HL-60 (cell line): ENCODE data around the gene JADE2.

ENCODE experiments used
- DNase-seq, 2 experiments: peaks; one replicate each; pipeline ENCODE4 v3.0.0-alpha.2; 2010 to 2020; ENCODE audit warnings: low read depth in 1 of 2, low spot score in 1 of 2
- H3K27ac ChIP-seq: fragments of 250-450 bp; sonication (Bioruptor Pico); replicated peaks from 2 replicates; pipeline ENCODE4 v1.5.1; 2020; ENCODE audit warnings: mild to moderate bottlenecking, moderate library complexity
- H3K27me3 ChIP-seq: fragments of 250-450 bp; sonication (Bioruptor Pico); 2 replicates; pipeline ENCODE4 v1.5.1; 2021; ENCODE audit warnings: mild to moderate bottlenecking, moderate library complexity; ENCODE audit not compliant: insufficient read depth, poor library complexity, severe bottlenecking
- H3K4me3 ChIP-seq: replicated peaks from 2 replicates; pipeline ENCODE4 v1.5.1; 2011; ENCODE audit warnings: mild to moderate bottlenecking, control low read depth, low read length; ENCODE audit not compliant: insufficient read depth
- GABPA ChIP-seq: IDR thresholded peaks from 2 replicates; pipeline ENCODE4 v1.6.1; 2012; ENCODE audit warnings: low read depth
- POLR2AphosphoS5 ChIP-seq: IDR thresholded peaks from 2 replicates; pipeline ENCODE4 v1.6.1; 2012; ENCODE audit warnings: low read depth
- SPI1 ChIP-seq: IDR thresholded peaks from 2 replicates; pipeline ENCODE4 v1.6.1; 2012; ENCODE audit warnings: low read depth, mild to moderate bottlenecking, borderline replicate concordance
- TF ChIP-seq, protein P1 (sequence below): IDR thresholded peaks from 2 replicates; pipeline ENCODE4 v1.6.1; 2012; ENCODE audit warnings: low read depth; ENCODE audit not compliant: insufficient replicate concordance
- TF ChIP-seq, protein P2 (sequence below): IDR thresholded peaks from one replicate; pipeline ENCODE4 v1.5.1; 2011; ENCODE audit warnings: low read length, control low read depth, inconsistent platforms; ENCODE audit not compliant: insufficient read depth

Gene JADE2

DNA sequence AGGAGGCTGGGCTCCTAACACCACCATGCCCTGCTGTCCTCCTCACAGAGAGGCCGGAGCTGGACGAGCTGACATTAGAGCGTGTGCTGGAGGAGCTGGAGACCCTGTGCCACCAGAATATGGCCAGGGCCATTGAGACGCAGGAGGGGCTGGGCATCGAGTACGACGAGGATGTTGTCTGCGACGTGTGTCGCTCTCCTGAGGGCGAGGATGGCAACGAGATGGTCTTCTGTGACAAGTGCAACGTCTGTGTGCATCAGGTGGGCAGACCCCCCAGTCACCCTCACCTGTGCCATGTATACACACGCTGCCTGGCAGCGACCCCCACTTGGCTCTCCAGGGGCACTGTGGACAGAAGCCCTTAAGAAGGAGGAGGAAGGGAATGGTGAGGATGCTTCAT is 35.2 kb downstream of the JADE2 start:
- no peak for DNase-seq
- TF ChIP-seq, protein P1, sequence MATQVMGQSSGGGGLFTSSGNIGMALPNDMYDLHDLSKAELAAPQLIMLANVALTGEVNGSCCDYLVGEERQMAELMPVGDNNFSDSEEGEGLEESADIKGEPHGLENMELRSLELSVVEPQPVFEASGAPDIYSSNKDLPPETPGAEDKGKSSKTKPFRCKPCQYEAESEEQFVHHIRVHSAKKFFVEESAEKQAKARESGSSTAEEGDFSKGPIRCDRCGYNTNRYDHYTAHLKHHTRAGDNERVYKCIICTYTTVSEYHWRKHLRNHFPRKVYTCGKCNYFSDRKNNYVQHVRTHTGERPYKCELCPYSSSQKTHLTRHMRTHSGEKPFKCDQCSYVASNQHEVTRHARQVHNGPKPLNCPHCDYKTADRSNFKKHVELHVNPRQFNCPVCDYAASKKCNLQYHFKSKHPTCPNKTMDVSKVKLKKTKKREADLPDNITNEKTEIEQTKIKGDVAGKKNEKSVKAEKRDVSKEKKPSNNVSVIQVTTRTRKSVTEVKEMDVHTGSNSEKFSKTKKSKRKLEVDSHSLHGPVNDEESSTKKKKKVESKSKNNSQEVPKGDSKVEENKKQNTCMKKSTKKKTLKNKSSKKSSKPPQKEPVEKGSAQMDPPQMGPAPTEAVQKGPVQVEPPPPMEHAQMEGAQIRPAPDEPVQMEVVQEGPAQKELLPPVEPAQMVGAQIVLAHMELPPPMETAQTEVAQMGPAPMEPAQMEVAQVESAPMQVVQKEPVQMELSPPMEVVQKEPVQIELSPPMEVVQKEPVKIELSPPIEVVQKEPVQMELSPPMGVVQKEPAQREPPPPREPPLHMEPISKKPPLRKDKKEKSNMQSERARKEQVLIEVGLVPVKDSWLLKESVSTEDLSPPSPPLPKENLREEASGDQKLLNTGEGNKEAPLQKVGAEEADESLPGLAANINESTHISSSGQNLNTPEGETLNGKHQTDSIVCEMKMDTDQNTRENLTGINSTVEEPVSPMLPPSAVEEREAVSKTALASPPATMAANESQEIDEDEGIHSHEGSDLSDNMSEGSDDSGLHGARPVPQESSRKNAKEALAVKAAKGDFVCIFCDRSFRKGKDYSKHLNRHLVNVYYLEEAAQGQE = no peak
- TF ChIP-seq GABPA (no peak), POLR2AphosphoS5 (no peak), SPI1 (no peak)
- TF ChIP-seq, protein P2, sequence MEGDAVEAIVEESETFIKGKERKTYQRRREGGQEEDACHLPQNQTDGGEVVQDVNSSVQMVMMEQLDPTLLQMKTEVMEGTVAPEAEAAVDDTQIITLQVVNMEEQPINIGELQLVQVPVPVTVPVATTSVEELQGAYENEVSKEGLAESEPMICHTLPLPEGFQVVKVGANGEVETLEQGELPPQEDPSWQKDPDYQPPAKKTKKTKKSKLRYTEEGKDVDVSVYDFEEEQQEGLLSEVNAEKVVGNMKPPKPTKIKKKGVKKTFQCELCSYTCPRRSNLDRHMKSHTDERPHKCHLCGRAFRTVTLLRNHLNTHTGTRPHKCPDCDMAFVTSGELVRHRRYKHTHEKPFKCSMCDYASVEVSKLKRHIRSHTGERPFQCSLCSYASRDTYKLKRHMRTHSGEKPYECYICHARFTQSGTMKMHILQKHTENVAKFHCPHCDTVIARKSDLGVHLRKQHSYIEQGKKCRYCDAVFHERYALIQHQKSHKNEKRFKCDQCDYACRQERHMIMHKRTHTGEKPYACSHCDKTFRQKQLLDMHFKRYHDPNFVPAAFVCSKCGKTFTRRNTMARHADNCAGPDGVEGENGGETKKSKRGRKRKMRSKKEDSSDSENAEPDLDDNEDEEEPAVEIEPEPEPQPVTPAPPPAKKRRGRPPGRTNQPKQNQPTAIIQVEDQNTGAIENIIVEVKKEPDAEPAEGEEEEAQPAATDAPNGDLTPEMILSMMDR = no peak
- no peak overlapping the region for H3K27ac ChIP-seq

DNA sequence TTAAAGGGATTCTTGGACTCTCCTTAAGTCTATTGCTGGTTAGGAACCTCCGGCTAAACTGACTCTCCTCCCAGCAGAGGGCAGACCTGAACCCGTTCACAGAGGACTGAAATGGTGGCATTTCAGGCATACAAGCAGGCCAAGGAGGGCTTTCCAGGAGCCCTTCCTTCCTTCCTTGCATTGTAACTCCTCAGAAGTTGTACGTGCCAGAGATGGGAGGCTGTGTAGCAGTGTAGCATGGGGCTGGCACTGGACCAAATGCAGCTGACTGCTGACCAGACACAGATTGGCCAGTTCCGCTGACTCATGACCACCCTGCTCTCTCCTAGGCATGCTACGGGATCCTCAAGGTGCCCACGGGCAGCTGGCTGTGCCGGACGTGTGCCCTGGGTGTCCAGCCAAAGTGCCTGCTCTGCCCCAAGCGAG is 36.4 kb downstream of the JADE2 start:
- no peak overlapping the region for H3K27ac ChIP-seq
- TF ChIP-seq GABPA = no peak
- no peak for TF ChIP-seq SPI1
- TF ChIP-seq, protein P1 = no peak
- no peak for TF ChIP-seq POLR2AphosphoS5
- TF ChIP-seq, protein P2 = no peak
- H3K4me3 ChIP-seq = no peak overlapping the region
- no peak for DNase-seq
- H3K27me3 ChIP-seq = no peaks in the 10 kb centered on the region

More for the DNA sequence above, 35.2 kb downstream of the JADE2 start:
- Histone ChIP-seq H3K27me3 (no peaks in the 10 kb centered on the region), H3K4me3 (no peak overlapping the region)

DNA sequence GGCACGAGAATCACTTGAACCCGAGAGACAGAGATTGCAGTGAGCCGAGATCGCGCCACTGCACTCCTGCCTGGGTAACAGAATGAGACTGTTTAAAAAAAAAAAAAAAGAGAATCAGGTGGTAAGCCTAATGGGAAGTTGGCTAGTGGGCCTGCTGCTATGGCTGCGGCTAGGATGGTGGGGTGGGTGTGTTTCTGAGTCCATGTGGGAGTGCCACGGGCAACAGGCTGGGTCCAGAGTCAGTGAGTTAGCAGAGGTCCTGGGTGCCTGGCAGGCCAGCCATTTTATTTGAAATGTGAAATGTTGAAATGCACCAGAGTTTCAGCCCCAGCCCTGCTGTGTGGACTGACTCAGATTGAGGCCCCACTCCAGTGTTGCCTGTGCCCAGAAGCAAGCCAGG is 37.8 kb downstream of the JADE2 start:
- Histone ChIP-seq H3K4me3 (no peak overlapping the region), H3K27me3 (no peaks in the 10 kb centered on the region), H3K27ac (no peak overlapping the region)
- DNase-seq = no peak
- TF ChIP-seq POLR2AphosphoS5 (no peak), GABPA (no peak), SPI1 (no peak)
- TF ChIP-seq, protein P1 = no peak
- TF ChIP-seq, protein P2 = no peak
